Skeletal muscle tissue (tissue), 4 donors: ENCODE data around the gene TMEM116. TPM values are rescaled to one million over a fixed set of nuclear protein-coding genes. Genes with fewer than 3 reads are reported as not detected.
"Not testable (repeated sequence)": the region's sequence is repeated elsewhere in the genome, so short reads cannot be mapped to it uniquely, and the experiment has no call there.

Source experiments
- H3K27ac ChIP-seq: one replicate; pipeline ENCODE4 v1.7.0; 2013; ENCODE audit warnings: mild to moderate bottlenecking, low read depth, low read length, inconsistent platforms
- H3K27me3 ChIP-seq, 3 donors: one replicate each; pipeline ENCODE4 v1.7.0; 2013; ENCODE audit warnings: low read length in 3 of 3; ENCODE audit not compliant: control insufficient read depth in 3 of 3, insufficient read depth in 3 of 3
- H3K36me3 ChIP-seq, 3 donors: one replicate each; pipeline ENCODE4 v1.7.0; 2013; ENCODE audit warnings: low read length in 3 of 3; ENCODE audit not compliant: control insufficient read depth in 3 of 3, insufficient read depth in 3 of 3
- H3K4me1 ChIP-seq, 3 donors: one replicate each; pipeline ENCODE4 v1.7.0; 2013; ENCODE audit warnings: low read length in 3 of 3, mild to moderate bottlenecking in 3 of 3; ENCODE audit not compliant: control insufficient read depth in 3 of 3, insufficient read depth in 3 of 3
- H3K4me3 ChIP-seq, 3 donors: one replicate each; pipeline ENCODE4 v1.7.0; 2013; ENCODE audit warnings: low read length in 3 of 3
- H3K9ac ChIP-seq, 3 donors: one replicate each; pipeline ENCODE4 v1.7.0; 2013; ENCODE audit warnings: low read length in 3 of 3, mild to moderate bottlenecking in 3 of 3, moderate library complexity in 2 of 3, low read depth in 1 of 3
- H3K9me3 ChIP-seq, 3 donors: one replicate each; pipeline ENCODE4 v1.7.0; 2013; ENCODE audit warnings: low read length in 3 of 3; ENCODE audit not compliant: control insufficient read depth in 3 of 3
- total RNA-seq: library from RNA; depleted of rRNA; stranded (reverse); fragments of >200 nt; gene quantifications from one replicate; pipeline ENCODE4 v1.2.3, GENCODE V29; 2014
- donor health status: Osteomylitis.

The TMEM116 gene
- total RNA-seq, 1 donor from 2014 or later, result 37.6 TPM

- Histone ChIP-seq H3K27me3 (no peaks in the 10 kb centered on the region), H3K9me3 (no peaks in the 10 kb centered on the region), H3K9ac (no peak overlapping the region), H3K27ac (no peak overlapping the region), H3K36me3 (no peaks in the 10 kb centered on the region), H3K4me1 (no peaks in the 10 kb centered on the region), H3K4me3 (no peak overlapping the region)
Measured at GRCh38 chr12:111981987-111982386, 31.0 kb downstream of the TMEM116 start.

- no peak overlapping the region for H3K9ac ChIP-seq
- H3K27ac ChIP-seq, result no peak overlapping the region
- H3K36me3 ChIP-seq, result no peaks in the 10 kb centered on the region
Measured at GRCh38 chr12:111980598-111980997, 32.4 kb downstream of the TMEM116 start.

DNA sequence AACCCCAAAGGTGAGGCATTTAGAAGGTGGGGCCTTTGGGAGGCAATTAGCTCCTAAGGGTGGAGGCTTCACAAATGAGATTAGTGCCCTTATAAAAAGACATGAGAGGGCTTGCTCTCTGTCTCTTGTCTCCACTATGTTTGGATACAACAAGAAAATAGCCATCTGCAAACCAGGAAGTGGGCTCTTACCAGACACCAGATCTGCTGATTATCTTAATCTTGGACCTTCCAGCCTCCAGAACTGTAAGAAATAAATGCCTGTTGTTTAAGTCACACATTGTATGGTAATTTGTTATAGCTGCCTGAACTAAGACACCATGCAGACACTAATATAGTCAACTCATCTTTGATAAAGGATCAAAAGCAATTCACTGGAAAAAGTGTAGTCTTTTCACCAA is 34.4 kb downstream of the TMEM116 start:
- no peaks in the 10 kb centered on the region for H3K9me3 ChIP-seq
- H3K9ac ChIP-seq, result no peak overlapping the region
- H3K36me3 ChIP-seq, result no peaks in the 10 kb centered on the region
- no peaks in the 10 kb centered on the region for H3K27me3 ChIP-seq
- H3K4me1 ChIP-seq, result no peaks in the 10 kb centered on the region
- no peak overlapping the region for H3K27ac ChIP-seq
- H3K4me3 ChIP-seq, result no peak overlapping the region

More at GRCh38 chr12:111980598-111980997, 32.4 kb downstream of the TMEM116 start:
- H3K27me3 ChIP-seq, result no peaks in the 10 kb centered on the region
- no peak overlapping the region for H3K4me3 ChIP-seq
- no peaks in the 10 kb centered on the region for H3K4me1 ChIP-seq
- no peaks in the 10 kb centered on the region for H3K9me3 ChIP-seq

DNA sequence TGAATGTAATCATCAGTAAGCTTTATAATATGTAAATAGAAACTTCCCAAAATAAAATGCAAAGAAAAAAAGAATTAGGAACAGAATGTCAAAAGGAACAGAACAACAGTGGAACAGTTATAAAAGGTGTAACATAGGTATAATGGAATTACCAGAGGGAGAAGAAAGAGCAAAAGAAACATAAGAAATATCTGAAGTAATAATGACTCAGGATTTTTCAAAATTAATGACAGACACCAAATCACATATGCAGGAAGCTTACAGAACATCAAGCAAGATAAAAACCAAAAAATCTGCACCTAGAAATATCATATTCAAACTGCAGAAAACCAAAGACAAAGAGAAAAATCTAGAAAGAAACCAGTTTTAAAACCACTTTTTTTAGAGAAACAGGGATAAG is 36.1 kb downstream of the TMEM116 start:
- H3K27ac ChIP-seq, result no peak overlapping the region
- no peak overlapping the region for H3K4me3 ChIP-seq
- H3K9me3 ChIP-seq, result no peaks in the 10 kb centered on the region
- no peaks in the 10 kb centered on the region for H3K27me3 ChIP-seq
- H3K4me1 ChIP-seq, result no peaks in the 10 kb centered on the region
- no peak overlapping the region for H3K9ac ChIP-seq
- no peaks in the 10 kb centered on the region for H3K36me3 ChIP-seq

DNA sequence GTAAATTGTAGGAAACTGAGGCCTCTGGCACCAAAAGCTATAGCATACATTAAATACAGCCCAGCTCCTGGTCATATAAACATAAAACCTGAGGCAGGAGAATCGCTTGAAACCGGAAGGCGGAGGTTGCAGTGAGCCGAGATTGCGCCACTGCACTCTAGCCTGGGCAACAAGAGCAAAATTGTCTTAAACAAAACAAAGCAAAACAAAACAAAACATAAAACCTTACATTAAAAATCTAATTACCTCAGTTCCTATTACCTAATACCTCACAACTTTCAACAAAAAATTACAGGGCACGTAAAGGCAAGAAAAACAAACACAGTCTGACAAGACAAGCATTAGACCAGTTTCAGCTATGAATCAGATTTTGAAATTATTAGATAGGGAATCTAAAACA is 36.7 kb downstream of the TMEM116 start:
- Histone ChIP-seq H3K4me3 (no peak overlapping the region), H3K27me3 (no peaks in the 10 kb centered on the region), H3K9ac (no peak overlapping the region), H3K4me1 (no peaks in the 10 kb centered on the region), H3K27ac (no peak overlapping the region), H3K9me3 (no peaks in the 10 kb centered on the region), H3K36me3 (no peaks in the 10 kb centered on the region)

GRCh38 chr12:111975161-111975931 is 37.6 kb downstream of the TMEM116 start:
- H3K27me3 ChIP-seq, result no peaks in the 10 kb centered on the region
- no peak overlapping the region for H3K9ac ChIP-seq
- H3K36me3 ChIP-seq, result no peaks in the 10 kb centered on the region
- H3K27ac ChIP-seq, result no peak overlapping the region
- H3K4me3 ChIP-seq, result no peak overlapping the region
- H3K9me3 ChIP-seq, result peaks cover 0 to 4% (median 0%) of the 10 kb centered on the region in 3 donors
- no peaks in the 10 kb centered on the region for H3K4me1 ChIP-seq

DNA sequence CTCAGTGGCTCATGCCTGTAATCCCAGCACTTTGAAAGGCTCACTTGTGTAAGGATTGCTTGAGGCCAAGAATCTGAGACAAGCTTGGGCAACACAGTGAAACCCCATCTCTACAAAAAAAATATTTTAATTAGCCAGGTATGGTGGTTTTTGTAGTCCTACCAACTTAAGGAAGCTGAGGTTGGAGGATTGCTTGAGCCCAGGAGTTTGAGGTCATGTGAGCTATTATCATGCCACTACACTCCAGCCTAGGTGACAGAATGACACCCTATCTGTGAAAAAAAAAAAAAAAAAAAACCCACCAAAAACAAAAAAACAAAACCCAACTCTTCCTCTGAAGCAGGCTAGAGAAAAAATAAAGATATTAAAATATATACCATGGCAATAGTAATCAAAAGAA is 41.2 kb downstream of the TMEM116 start:
- H3K9ac ChIP-seq, result no peak overlapping the region
- no peaks in the 10 kb centered on the region for H3K36me3 ChIP-seq
- no peak overlapping the region for H3K27ac ChIP-seq
- peaks cover 0 to 4% (median 0%) of the 10 kb centered on the region in 3 donors for H3K9me3 ChIP-seq
- H3K4me1 ChIP-seq, result no peaks in the 10 kb centered on the region
- H3K27me3 ChIP-seq, result no peaks in the 10 kb centered on the region
- H3K4me3 ChIP-seq, result no peak overlapping the region

DNA sequence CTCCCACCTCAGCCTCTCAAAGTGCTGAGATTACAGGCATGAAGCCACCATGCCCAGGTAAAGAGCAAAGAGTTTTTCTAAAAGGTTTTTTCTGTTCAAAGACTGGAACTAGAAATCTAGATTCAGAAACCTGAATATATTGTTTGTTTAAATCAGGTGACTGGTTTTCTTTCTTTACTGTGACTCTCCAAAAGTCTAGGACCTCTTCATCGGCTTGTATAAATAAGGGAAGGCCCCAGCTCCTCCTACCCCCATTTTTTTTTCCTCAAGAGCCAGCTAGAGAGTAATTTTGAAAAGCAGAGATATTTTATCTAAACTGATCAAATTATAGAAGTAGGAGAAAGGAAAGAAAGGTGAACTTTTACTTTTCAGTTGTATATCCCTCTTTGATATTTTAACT is 48.0 kb downstream of the TMEM116 start:
- no peaks in the 10 kb centered on the region for H3K27me3 ChIP-seq
- H3K27ac ChIP-seq, result no peak overlapping the region
- H3K4me3 ChIP-seq, result no peak overlapping the region
- no peaks in the 10 kb centered on the region for H3K36me3 ChIP-seq
- H3K4me1 ChIP-seq, result no peaks in the 10 kb centered on the region
- H3K9ac ChIP-seq, result no peak overlapping the region
- H3K9me3 ChIP-seq, result no peaks in the 10 kb centered on the region

DNA sequence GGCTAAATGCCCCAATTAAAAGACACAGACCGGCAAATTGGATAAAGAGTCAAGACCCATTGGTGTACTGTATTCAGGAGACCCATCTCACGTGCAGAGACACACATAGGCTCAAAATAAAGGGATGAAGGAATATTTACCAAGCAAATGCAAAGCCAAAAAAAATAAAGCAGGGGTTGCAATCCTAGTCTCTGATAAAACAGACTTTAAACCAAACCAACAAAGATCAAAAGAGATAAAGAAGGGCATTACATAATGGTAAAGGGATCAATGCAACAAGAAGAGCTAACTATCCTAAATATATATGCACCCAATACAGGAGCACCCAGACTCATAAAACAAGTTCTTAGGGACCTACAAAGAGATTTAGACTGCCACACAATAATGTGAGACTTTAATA is 53.4 kb downstream of the TMEM116 start:
- not testable (repeated sequence) for H3K4me1 ChIP-seq, H3K36me3 ChIP-seq, H3K27me3 ChIP-seq, H3K9me3 ChIP-seq, H3K9ac ChIP-seq, H3K27ac ChIP-seq, H3K4me3 ChIP-seq

DNA sequence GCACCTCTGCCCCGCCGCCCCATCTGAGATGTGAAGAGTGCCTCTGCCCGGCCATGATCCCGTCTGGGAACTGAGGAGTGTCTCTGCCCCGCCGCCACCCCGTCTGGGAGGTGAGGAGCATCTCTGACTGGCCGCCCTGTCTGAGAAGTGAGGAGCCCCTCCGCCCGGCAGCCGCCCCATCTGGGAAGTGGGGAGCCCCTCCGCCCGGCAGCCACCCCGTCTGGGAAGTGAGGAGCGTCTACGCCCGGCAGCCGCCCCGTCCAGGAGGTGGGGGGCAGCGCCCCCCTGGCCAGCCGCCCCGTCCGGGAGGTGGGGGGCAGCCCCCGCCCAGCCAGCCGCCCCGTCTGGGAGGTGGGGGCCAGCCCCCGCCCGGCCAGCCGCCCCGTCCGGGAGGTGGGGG is 55.7 kb downstream of the TMEM116 start:
- H3K4me1 ChIP-seq, H3K27me3 ChIP-seq, H3K36me3 ChIP-seq, H3K27ac ChIP-seq, H3K9me3 ChIP-seq, H3K4me3 ChIP-seq, H3K9ac ChIP-seq: not testable (repeated sequence)
